A549 treated with RU486 at 1 μM for 4 hours (cell line): Measurements from ENCODE around the gene OTOR. TPM values are rescaled to one million over a fixed set of nuclear protein-coding genes. Genes with fewer than 3 reads are reported as not detected.

Experiments
- total RNA-seq: library from RNA; stranded (reverse); fragments of 200-300 nt; extraction: Qiagen RNA extraction; gene quantifications from 5 replicates; pipeline ENCODE4 v1.2.3, GENCODE V29; 2022; ENCODE audit warnings: low read depth

OTOR gene
- total RNA-seq, result not detected in 5 replicates

GRCh38 chr20:16748308-16748900, at the start of gene OTOR:
TSS of gene OTOR (plus strand) at chr20:16748358. CDS start at chr20:16748402, 44 bp downstream.

GRCh38 chr20:16729565-16730460, 18.3 kb upstream of the OTOR start, which contains the start of gene SNRPB2:
TSS of gene SNRPB2 (plus strand) at chr20:16730026. CDS start at chr20:16731703, 1,677 bp downstream.

Other genes with a start within 250 kb of the OTOR start
- gene KIF16B, start 174.9 kb upstream of the OTOR start, total RNA-seq, result 11.7 to 14.2 TPM (median 13.8 TPM) in 5 replicates
- gene SNRPB2, start 18.3 kb upstream of the OTOR start, total RNA-seq, result 114 to 170 TPM (median 123 TPM) in 5 replicates